GM12865 (cell line): Measurements from ENCODE around the gene PPY.
"Not testable (repeated sequence)": the region's sequence is repeated elsewhere in the genome, so short reads cannot be mapped to it uniquely, and the experiment has no call there.

Experiments used
- DNase-seq: peaks from one replicate; pipeline ENCODE4 v3.0.0; 2010; ENCODE audit warnings: low read depth
- H3K4me3 ChIP-seq: 2 replicates; pipeline ENCODE4 v1.5.1; 2011; ENCODE audit warnings: mild to moderate bottlenecking, low read depth, low read length, control low read depth
- CTCF ChIP-seq: IDR thresholded peaks from 2 replicates; pipeline ENCODE4 v1.5.1; 2011; ENCODE audit warnings: low read length, control low read depth, low read depth, inconsistent platforms; ENCODE audit not compliant: insufficient read depth; ENCODE audit errors: missing control alignments

Gene PPY

DNA sequence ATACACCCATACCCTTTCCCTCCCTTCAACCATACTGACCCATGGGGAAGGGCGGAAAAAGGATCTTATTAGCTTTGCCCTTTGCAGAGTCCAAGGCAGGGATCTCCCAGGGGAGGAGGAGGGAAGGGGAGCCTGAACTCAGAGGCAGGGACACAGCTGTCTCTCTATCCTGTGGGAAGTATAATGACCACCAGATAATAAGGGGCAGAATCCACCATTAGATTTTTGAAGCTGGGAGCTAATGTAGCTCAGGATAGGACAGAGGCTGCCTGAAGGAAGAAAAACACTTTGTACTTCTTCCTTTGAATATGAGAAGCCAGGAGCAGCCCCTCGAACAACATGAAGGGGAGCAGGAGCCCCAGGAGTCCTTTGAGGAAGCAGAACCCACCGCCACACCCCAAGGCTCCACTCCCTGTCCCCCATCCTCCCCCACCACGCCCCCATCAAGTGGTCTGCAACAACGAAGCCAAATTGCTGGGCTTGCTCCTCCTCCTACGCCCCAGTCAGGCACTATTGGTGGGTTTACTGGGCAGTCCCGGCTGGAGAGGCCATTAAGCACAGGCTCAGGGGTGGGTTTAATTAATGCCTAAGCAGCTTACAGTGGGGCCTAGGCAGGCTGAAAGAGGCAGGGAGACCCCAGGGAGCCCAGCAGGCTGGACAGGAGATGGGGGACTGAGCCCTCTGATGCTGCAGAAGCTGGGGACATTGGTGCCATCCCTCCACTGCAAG lies 40.3 kb downstream of the PPY start:
- H3K4me3 ChIP-seq: no peak overlapping the region
- DNase-seq: no peak
- no peak for TF ChIP-seq CTCF

- TF ChIP-seq CTCF: no peak
Measured at GRCh38 chr17:43900858-43901754, 41.2 kb downstream of the PPY start.

DNA sequence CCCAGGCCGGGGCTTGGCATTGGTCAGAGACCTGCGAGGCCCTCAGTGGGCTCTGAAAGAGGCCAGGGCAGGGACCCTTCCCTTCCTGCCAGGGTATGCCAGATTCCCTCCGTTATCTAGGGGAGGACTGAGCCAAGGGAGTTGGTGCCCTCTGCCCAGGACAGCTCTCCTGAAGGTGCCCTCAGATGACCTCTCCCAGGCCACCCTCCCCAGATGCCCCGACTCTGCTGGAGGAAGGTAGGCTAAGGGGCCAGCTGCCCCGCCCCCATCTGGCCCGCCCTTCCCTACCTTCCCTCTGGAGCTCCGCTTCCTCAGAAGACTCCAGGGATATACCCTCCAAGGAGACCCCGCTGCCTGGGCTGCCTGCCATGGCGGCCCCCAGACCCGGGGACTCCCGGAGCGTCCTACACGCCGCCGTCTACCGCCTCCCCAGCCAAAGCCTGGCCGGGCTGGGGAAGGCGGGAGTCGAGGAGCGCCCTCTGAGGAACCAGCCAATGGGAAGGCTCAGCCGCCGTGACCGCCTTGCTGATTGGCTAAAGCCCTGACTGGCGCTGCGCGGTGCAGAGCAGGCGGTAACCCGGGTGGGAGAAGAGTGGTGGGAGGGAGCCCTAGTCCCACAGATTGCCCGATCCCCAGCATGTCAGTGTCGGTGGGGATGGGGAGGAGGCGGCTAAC lies 42.0 kb downstream of the PPY start:
- no peak for TF ChIP-seq CTCF
- peak overlapping the region; percentile 15; the same call in 1 of the 2 replicates for H3K4me3 ChIP-seq

More at GRCh38 chr17:43900858-43901754, 41.2 kb downstream of the PPY start:
- H3K4me3 ChIP-seq: no peak overlapping the region
- DNase-seq: no peak

GRCh38 chr17:43898446-43898845 lies 43.8 kb downstream of the PPY start:
- no peak overlapping the region for H3K4me3 ChIP-seq
- TF ChIP-seq CTCF: no peak
- no peak for DNase-seq

More for the DNA sequence above, 42.0 kb downstream of the PPY start:
- DNase-seq: peak; percentile 74

DNA sequence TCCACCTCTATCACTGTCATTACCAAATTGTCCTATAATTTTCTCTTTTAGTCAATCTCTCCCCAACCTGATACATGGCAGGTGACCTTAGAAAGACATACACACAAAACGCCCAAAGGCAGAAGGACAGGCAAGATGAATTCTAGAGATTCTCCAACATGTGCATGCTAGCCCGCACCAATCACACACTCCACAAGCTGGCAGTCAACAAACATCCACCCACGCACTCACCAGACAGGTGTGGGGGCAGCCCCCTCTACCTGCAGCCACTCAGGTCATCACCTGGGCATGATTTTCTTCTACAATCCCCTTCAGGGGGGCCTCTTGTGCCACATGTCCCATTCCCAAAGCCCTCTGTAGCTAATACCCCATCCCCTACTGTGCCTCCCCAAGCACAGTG lies 44.4 kb downstream of the PPY start:
- no peak overlapping the region for H3K4me3 ChIP-seq
- no peak for TF ChIP-seq CTCF
- no peak for DNase-seq

DNA sequence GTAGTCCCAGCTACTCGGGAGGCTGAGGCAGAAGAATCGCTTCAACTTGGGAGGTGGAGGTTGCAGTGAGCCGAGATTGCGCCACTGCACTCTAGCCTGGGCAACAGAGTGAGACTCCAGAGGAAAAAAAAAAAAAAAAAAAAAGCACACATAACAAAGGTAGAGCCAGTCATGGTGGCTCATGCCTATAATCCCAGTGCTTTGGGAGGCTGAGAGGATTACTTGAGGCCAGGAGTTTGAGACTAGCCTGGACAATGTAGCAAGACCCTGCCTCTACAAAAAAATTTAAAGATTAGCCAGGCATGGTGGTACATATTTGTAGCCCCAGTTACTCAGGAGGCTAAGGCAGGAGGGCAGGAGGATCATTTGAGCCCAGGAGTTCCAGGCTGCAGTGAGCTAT lies 47.8 kb downstream of the PPY start:
- H3K4me3 ChIP-seq, DNase-seq: not testable (repeated sequence)

DNA sequence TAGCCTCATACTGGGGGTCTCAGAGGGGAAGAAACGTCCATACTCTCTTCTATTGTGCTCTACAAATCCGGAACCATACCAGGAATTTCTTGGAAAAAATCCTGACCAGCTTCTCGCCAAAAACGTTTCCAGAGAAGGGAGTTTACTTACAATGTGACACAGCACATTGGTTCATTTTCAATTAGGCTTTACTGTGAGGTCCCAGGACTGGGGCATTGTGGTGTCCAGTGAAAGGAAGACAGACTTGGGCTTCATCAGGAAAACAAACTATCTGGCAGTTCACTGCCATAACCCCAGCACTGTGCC lies 49.7 kb downstream of the PPY start:
- DNase-seq: no peak
- no peak overlapping the region for H3K4me3 ChIP-seq
- no peak for TF ChIP-seq CTCF
